Adrenal gland (tissue), 12 donors: ENCODE measurements around the gene NIP7. TPM values are rescaled to one million over a fixed set of nuclear protein-coding genes. Genes with fewer than 3 reads are reported as not detected.

Source experiments
- DNase-seq, 7 donors: peaks; one replicate each; pipeline ENCODE4 v3.0.0-alpha.2; 2019 to 2020
- H3K27ac ChIP-seq, 5 donors: fragments of 200-600 bp; sonication (generic) in 4 of 5; 1 replicate in 3 of 5; 2 replicates in 2 of 5; pipeline versions ENCODE4 v1.5.1 to v1.8.0; 2016 to 2020; ENCODE audit warnings: mild to moderate bottlenecking in 1 of 5
- H3K27me3 ChIP-seq: fragments of 200-600 bp; 2 replicates; pipeline ENCODE4 v1.8.0; 2021
- H3K36me3 ChIP-seq, 2 donors: fragments of 200-600 bp; replicated peaks in 1 of 2; 1 replicate in 1 of 2; 2 replicates in 1 of 2; pipeline versions ENCODE4 v1.5.1 to v1.8.0; 2018 to 2022
- H3K4me1 ChIP-seq, 2 donors: fragments of 200-600 bp; replicated peaks in 1 of 2; 1 replicate in 1 of 2; 2 replicates in 1 of 2; pipeline versions ENCODE4 v1.5.1 to v1.8.0; 2018 to 2021
- H3K4me3 ChIP-seq, 4 donors: fragments of 200-600 bp; sonication (generic) in 3 of 4; one replicate each; pipeline ENCODE4 v1.5.1; 2016 to 2018
- H3K9me3 ChIP-seq, 3 donors: fragments of 200-600 bp; sonication (generic) in 1 of 3; replicated peaks in 1 of 3; 1 replicate in 2 of 3; 2 replicates in 1 of 3; pipeline versions ENCODE4 v1.5.1 to v1.8.0; 2016 to 2021
- POLR2A ChIP-seq, 2 donors: fragments of 450-650 bp; IDR thresholded peaks; one replicate each; pipeline ENCODE4 v1.6.1; 2017; ENCODE audit warnings: antibody characterized with exemption in 2 of 2, mild to moderate bottlenecking in 2 of 2, moderate library complexity in 1 of 2
- WGBS, 4 donors: extraction: QIAGEN DNeasy Blood & Tissue Kit in 2 of 4; methylation state at CpG; one replicate each; pipeline versions ENCODE4 v1.1.5 to v1.1.7; 2013 to 2017; 5-methylcytosine and 5-hydroxymethylcytosine counted together
- intact Hi-C, 2 donors: fragments of 100-400 bp; cut with DNase I; formaldehyde crosslinking; loops; one replicate each; pipeline versions ENCODE4 v1.14.1 to v1.15.0; 2022 to 2023
- polyA plus RNA-seq, 3 donors: library from polyadenylated mRNA; stranded (reverse); fragments of 200-250 nt in 2 of 3; fragments of 350-450 nt in 1 of 3; fragmentation: Illumina TruSeq in 1 of 3; extraction: RNeasy Lipid Tissue Mini Kit (QIAGEN cat#74804) in 1 of 3; gene quantifications; one replicate each; pipeline ENCODE4 v1.2.3, GENCODE V29; 2013 to 2014
- total RNA-seq, 9 donors: library from RNA; depleted of rRNA in 4 of 9; stranded (reverse); fragments of >200 nt in 4 of 9; fragments of 120-200 nt in 1 of 9; fragmentation: NEBNext Ultra II Directional in 1 of 9; extraction: Animal tissue kit (Norgen Biotek cat#: 25700) in 1 of 9; gene quantifications; one replicate each; pipeline versions ENCODE4 v1.1.0 to v1.2.4, GENCODE V29; 2013 to 2023
- TF ChIP-seq, protein P1 (sequence below), 6 experiments: fragments of 450-650 bp in 4 of 6; fragments of 200-600 bp in 2 of 6; sonication (generic) in 1 of 6; IDR thresholded peaks; 1 replicate in 5 of 6; 2 replicates in 1 of 6; pipeline versions ENCODE4 v1.5.1 to v1.8.0; 2016 to 2021; ENCODE audit warnings: antibody characterized with exemption in 6 of 6, mild to moderate bottlenecking in 2 of 6, moderate library complexity in 1 of 6
- donor health status: healthy with polysubstance abuse.
- donor health status: Bipolar disorder and iron deficiency.
- donor health status: DM: yes; HTN: yes; CAD: no.
- donor health status: DM: no; HTN: no; CAD: no.
- donor health status: DM: no; HTN: no; CAD: no.
- donor health status: DM: yes; HTN: yes; CAD: no.

The NIP7 gene
- total and polyA plus RNA-seq, 12 donors, result 10.5 to 38.0 (median 21.6) TPM

GRCh38 chr16:69322343-69322742, 17.2 kb upstream of the NIP7 start:
- peaks cover 0 to 25% of the 10 kb centered on the region in 2 donors for H3K4me1 ChIP-seq
- no peaks in the 10 kb centered on the region for H3K9me3 ChIP-seq
- DNase-seq, result no peak
- H3K27ac ChIP-seq, result no peak overlapping the region
- H3K36me3 ChIP-seq, result peaks cover 0 to 94% of the 10 kb centered on the region in 2 donors
- TF ChIP-seq, protein P1, sequence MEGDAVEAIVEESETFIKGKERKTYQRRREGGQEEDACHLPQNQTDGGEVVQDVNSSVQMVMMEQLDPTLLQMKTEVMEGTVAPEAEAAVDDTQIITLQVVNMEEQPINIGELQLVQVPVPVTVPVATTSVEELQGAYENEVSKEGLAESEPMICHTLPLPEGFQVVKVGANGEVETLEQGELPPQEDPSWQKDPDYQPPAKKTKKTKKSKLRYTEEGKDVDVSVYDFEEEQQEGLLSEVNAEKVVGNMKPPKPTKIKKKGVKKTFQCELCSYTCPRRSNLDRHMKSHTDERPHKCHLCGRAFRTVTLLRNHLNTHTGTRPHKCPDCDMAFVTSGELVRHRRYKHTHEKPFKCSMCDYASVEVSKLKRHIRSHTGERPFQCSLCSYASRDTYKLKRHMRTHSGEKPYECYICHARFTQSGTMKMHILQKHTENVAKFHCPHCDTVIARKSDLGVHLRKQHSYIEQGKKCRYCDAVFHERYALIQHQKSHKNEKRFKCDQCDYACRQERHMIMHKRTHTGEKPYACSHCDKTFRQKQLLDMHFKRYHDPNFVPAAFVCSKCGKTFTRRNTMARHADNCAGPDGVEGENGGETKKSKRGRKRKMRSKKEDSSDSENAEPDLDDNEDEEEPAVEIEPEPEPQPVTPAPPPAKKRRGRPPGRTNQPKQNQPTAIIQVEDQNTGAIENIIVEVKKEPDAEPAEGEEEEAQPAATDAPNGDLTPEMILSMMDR (IDR thresholded peaks at IDR 0.05), result no peak
- no peak for TF ChIP-seq POLR2A (IDR thresholded peaks at IDR 0.05)
- no peaks in the 10 kb centered on the region for H3K27me3 ChIP-seq
- H3K4me3 ChIP-seq, result no peak overlapping the region
- intact Hi-C loops, result no loop called here
- WGBS, 4 donors, result 84 to 96% (median 86%) methylated on average over 6 to 7 of the region's 7 CpGs

DNA sequence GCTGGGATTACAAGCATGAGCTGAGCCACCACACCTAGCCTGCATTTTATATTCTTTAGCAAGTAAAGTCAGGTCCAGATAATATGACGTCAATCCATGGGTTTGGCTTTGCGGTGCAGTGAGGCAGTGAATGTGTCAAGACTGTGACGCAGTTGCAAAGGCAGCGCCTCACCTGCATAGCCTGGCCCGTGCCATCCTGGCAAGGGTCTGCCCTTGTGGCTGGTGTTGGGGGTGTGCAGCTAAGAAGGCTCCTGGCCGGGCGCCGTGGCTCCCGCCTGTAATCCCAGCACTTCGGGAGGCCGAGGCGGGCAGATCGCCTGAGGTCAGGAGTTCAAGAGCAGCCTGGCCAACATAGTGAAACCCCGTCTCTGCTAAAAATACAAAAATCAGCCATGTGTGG, 16.2 kb upstream of the NIP7 start:
- Histone ChIP-seq H3K27me3 (no peaks in the 10 kb centered on the region), H3K4me3 (no peak overlapping the region), H3K27ac (no peak overlapping the region), H3K9me3 (no peaks in the 10 kb centered on the region), H3K4me1 (peaks cover 4 to 36% of the 10 kb centered on the region in 2 donors), H3K36me3 (peaks cover 0 to 91% of the 10 kb centered on the region in 2 donors)
- intact Hi-C loops, result no loop called here
- TF ChIP-seq, protein P1 (IDR thresholded peaks at IDR 0.05), result no peak
- TF ChIP-seq POLR2A (IDR thresholded peaks at IDR 0.05), result no peak
- WGBS, 4 donors, result 88 to 100% (median 90%) methylated on average over 1 to 14 of the region's 14 CpGs
- DNase-seq, result peak in 1 of 7 donors; percentile 52

DNA sequence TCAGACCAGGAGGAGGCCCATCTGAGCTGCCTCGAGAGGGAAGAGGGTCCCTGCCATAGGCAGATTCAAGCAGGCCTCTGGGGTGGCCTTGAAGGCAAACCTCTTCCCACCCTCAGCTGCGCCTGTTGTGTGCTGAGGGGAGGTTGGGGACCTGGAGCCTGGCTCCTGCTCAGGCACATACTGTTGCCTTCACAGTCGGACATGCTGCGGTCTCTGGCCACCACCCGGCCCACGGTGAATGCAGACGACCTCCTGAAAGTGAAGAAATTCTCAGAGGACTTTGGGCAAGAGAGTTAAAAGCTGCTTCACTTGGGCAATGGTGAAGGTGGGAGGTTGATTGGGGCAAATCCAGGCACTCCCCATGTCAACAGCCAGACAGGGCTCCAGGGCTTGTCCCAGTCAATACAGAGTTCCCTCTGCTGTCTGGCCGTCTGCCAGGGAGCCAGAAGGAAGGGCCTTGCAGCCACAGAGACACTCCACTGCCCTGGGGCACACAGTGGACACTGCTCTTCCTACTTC, 15.5 kb upstream of the NIP7 start:
- intact Hi-C loops, result no loop called here
- peak overlapping the region in 1 of 5 donors; percentile 29 for H3K27ac ChIP-seq
- DNase-seq, result peak in 6 of 7 donors; percentile 63 to 79 (median 74)
- 66 to 77% (median 73%) methylated on average over 8 of the region's 8 CpGs for WGBS, 4 donors
- H3K4me1 ChIP-seq, result peaks cover 9 to 42% of the 10 kb centered on the region in 2 donors
- TF ChIP-seq, protein P1 (IDR thresholded peaks at IDR 0.05), result no peak
- TF ChIP-seq POLR2A (IDR thresholded peaks at IDR 0.05), result no peak
- no peak overlapping the region for H3K4me3 ChIP-seq
- H3K36me3 ChIP-seq, result peaks cover 0 to 89% of the 10 kb centered on the region in 2 donors
- no peaks in the 10 kb centered on the region for H3K9me3 ChIP-seq
- no peaks in the 10 kb centered on the region for H3K27me3 ChIP-seq

- H3K4me1 ChIP-seq, result peaks cover 15 to 49% of the 10 kb centered on the region in 2 donors
- DNase-seq, result peak in 1 of 7 donors; percentile 49
- H3K4me3 ChIP-seq, result no peak overlapping the region
- no peak overlapping the region for H3K27ac ChIP-seq
- peaks cover 0 to 82% of the 10 kb centered on the region in 2 donors for H3K36me3 ChIP-seq
- WGBS, 4 donors, result 82 to 83% (median 83%) methylated on average over 10 of the region's 10 CpGs
- no peak for TF ChIP-seq POLR2A (IDR thresholded peaks at IDR 0.05)
- TF ChIP-seq, protein P1 (IDR thresholded peaks at IDR 0.05), result no peak
- intact Hi-C loops, result no loop called here
- H3K9me3 ChIP-seq, result no peaks in the 10 kb centered on the region
- no peaks in the 10 kb centered on the region for H3K27me3 ChIP-seq
Observed at GRCh38 chr16:69324585-69325253, 14.9 kb upstream of the NIP7 start.
